NCI-H2029 (cell line): ENCODE results near the gene CBX6.

Experiments used
- DNase-seq: peaks from one replicate; lab custom pipeline; 2025; lab: John Stamatoyannopoulos, UW

The CBX6 gene

DNA sequence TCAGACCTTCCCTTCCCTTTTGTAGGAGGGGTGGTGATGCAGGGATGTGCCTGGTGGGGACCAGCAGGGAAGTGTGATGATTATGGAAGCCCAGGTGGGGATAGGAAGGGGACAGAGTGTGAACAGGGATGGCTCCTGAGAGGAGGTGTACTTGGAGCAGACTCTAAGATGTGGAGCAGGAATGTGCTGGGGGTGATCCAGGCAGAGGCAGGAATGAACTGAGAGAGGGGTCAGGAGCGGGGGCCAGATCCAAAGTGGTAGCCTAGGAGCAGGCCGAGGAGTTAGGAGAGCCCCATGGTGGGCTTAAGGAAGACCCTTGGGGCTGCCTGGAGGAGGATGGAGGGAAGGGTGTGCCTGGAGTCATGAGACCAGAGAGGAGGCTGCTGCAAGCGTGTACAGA lies 31.9 kb downstream of the CBX6 start:
- no peak for DNase-seq

DNA sequence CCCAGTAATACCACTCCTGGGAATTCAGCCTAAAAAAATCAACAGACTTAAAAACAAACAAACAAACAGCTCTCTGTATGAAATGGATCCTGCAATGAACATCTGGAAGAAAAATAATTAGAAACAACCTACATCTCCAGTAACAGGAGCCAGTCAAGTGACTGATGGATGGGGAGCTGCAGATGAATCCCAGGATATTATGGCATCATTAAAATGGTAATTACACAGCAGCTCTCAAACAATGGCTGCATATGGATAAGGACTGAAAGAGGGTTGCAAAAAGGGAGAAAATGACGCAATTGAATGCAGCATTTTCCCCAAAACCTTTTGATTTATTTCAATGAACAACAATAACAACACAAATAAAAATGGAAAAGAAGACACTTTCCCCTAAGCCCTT lies 32.3 kb downstream of the CBX6 start:
- no peak for DNase-seq

DNA sequence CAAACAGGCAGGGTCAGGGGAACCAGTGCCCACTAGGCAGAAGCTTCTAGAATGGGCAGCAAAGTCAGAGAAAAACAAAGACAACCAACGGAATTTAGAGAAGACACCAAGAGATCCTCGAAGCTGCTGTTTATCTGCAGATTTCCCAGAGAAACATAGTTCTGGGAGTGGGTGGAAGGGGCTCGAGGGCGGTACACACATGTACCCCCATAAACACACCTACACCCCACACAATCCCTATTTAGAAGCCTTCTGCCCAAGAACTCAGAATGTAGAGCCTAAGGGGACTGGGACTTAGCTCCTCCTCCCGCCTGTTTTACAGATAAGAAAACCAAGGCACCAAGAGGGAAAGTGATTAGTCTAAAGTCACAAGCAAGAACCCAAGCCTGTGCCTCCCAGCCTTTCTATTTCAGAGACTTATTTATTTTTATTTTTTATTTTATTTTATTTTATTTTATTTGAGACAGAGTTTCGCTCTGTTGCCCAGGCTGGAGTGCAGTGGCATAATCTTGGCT lies 34.5 kb downstream of the CBX6 start:
- DNase-seq, result no peak

DNA sequence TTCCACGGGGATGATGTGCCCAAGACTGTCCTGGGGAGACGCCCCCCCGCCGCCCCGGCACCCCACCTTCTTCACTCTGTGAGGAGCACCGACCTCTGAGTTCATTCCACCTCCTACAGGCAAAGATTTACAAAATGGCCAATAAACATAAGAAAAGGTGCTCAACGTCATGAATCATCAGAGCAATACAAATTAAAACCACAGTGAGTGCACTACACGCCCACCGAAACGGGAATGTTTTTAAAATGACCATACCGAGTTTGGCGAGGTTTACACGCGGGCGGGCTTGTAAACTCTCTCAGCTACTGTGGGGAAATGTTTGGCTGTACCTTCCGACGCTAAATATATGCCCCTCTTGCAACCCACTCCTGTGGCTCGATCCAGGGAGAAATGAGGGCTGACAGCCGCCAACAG lies 36.1 kb downstream of the CBX6 start:
- no peak for DNase-seq

DNA sequence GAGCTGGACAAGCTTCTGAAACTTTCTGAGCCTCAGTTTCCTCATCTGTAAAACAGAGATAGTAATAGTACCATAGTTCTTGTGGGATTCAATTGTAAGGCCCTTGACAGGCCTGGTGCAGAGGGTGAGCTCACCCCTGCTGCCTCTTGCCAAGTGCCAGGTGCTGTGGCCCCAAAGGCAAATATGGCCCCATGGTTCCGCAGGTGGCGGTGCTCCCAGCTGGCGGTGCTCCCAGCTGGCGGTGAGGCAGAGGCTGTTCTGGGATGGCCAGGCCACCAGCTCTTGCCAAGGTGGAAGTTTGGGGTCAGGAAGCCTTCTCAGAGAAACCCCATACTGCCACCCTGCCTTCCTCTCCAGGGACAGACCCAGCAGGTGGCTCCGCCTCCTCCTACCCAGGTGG lies 37.0 kb downstream of the CBX6 start:
- peak; percentile 20 for DNase-seq

DNA sequence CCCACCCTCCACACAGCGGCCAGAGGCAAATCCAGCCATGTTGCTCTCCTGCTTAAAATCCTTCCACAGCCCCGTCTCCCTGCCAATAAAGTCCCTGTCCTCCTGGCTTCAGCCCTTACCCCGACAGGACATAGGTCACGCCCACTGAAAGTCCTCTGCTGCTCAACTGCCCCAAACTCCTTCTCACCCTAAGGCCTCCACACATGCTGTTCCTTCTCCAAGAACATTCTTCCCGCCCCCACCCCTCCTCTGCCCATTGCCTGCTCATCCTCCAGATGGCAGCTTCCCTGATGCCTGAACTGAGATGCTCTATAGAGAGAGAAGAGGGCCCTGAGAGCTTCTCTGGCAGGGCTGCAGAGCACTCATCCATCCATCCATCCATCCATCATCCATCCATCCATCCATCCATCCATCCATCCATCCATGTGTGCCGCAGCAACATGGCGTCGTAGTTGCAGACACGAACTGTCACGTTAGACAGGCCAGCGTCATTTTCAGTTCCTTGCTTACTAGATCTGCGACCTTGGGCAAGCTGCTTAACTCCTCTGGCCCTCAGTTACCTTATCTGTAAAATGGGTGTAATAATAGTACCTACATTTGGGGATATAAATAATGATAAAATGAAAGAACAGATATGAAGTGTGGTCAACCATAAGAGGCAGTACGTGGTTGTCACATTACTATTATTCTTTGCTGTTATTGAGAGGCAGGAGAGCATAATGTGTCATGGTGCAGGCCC lies 37.6 kb downstream of the CBX6 start:
- DNase-seq, result no peak

DNA sequence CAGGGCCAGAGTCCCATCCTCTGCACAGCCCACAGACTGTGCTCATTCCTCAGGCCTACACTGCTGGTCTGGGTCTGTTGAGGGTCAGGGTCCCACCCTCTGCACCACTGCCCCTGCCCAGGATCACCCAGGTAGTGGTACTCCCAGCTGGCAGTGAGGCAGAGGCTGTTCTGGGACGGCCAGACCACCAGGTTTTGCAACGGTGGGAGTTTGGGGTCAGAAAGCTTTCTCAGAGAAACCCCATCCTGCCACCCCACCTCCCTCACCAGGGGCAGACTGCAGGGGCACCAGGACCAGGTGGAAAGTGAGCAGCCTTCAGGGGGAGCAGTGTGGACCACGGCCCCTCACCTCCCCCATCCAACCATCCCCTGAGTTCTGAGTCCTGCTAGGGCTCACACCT lies 39.0 kb downstream of the CBX6 start:
- DNase-seq, result no peak

DNA sequence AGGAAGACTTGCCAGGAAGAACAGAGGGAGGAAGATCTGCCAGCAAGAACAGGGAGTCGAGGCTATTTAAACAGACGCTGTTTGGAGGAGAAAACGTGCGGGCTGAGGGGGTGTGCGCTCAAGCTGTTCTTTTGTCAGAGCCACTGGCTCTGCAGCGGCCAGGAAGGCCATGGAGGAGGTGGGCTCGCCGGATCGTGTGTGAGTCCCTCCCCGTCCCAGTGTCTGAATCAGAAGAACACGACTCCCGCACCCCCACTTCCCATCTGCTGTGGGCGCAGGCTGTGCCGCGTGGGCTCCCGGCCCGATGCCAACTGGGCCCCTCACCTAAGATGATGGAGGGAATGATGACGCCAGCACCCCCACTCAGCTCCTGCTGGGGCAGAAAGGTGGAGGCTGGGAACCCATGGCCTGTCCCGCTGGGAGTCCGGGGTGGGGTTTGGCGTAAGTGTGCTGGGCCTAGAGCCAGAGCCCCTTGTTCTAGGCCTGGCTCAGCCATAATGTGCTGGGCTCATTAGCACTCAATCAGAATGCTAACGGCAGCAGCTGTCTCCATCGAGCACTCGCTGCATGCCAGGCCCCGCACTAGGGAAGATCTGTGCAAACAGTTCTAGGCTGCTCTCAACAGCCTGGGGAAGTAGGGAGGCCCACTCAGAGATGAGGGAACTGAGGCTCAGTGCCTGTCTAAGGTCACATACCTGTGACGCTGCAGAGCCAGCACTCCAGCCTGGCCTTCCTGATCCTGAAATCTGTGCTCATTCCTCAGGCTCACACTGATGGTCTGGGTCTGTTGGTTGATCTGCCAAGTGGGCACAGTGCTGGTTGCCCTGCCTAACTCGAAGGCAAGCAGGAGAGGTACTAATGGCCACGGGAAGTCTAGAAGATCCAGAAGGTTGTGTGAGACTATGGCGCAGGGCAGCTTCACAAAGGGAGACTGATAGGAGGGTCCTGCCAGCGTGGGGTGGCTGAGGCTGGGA lies 39.7 kb downstream of the CBX6 start:
- peak; percentile 34 for DNase-seq

DNA sequence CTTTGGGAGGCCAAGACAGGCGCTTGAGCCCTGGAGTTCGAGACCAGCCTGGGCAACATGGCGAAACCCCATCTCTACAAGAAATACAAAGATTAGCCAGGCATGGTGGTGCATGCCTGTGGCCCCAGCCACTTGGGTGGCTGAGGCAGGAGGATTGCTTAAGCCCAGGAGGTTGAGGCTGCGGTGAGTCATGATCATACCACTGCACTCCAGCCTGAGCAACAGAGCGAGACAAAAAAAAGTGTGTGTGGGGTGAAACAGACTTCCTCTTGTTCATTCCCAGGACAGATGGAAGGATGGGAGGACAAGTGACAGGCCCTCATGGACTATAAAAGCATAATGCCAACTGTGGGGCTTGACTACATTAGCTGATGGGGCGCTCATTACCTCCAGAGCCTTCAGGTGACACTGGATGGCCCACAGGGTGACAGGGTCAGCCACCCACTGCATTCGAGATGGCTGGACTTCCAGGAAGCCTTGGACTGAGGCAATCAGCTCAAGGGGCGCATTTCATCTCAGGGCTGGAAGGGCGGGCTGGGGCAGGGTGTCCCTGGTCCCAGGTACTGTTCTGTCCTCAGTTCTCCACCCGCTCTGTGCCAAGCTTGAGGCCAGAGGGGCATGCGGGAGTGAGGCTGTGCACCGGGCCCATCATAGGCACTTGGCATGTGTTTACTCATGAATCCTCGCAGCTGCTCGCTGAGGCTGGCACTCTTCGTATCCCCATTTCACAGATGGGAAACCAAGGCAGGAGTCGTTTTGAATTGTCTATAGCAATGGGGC lies 40.7 kb downstream of the CBX6 start:
- DNase-seq, result no peak

DNA sequence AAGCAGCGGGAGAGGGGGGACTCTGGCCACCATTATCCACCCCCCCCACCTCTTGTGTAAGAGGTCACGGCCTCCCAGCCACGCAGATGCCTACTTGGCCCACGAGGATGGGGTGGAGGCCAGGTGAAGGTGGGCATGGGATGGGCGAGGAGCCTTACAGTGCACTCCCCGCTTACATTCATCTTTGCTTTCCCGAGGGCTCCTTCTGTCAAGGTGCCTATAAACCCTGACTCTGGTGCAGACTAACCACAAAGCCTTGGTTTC lies 41.2 kb downstream of the CBX6 start:
- DNase-seq, result no peak

DNA sequence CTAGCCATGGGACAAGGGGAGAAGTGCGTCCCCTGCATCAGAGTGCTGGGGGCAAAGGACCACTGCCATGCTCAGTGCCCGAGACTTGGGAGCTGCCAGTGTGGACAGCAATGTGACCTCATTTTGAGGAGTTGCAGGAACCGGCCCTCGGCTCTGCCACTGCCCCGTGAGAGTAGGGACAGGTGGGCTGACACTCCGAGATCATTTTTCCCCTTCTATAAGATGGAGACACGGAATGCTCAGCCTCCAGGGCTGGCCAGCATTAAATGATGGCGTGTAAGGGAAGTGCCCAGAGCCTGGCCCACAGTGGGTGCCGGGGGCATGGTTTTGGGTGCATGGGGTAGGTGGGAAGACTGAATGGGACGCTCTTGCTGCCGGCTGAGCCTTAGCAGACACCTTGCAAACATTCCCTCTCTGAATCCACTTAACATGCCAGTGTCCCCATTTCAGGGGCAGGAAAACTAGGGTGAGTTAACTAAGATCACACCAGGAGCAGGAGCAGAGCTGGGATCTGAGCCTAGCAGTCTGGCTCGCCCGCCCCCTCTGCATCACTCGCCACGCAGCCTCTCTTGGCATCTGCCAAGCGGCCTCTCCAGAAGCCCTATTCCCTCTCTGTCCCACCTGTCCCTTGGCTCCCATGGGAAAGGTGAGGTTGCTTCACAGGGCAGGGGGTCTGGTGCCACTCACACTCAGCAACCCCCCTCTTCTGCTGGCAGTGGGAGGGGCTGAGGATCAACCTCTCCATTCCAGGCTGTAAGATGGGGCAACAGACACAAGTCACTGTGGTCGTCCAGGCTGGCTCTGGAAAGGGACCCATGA lies 41.8 kb downstream of the CBX6 start:
- DNase-seq, result no peak

DNA sequence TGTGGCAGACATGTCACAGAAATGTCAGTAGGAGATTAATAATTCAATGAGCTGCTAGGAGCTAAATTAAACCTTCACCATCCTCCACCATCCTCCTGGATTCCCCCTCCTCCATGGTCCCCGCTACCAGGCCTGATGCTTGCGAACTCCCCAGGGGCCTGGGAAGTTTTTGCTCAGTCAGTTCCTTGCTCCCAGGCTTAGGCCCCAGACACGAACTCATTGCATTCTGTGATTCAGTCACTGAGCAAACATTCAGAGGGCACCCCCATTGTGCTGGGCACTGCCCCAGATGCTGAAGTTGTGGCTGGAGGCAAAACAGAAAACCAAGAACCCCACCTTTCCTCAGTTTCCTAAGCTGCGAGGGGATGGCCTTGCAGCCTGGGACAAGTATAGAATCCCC lies 42.5 kb downstream of the CBX6 start:
- no peak for DNase-seq

DNA sequence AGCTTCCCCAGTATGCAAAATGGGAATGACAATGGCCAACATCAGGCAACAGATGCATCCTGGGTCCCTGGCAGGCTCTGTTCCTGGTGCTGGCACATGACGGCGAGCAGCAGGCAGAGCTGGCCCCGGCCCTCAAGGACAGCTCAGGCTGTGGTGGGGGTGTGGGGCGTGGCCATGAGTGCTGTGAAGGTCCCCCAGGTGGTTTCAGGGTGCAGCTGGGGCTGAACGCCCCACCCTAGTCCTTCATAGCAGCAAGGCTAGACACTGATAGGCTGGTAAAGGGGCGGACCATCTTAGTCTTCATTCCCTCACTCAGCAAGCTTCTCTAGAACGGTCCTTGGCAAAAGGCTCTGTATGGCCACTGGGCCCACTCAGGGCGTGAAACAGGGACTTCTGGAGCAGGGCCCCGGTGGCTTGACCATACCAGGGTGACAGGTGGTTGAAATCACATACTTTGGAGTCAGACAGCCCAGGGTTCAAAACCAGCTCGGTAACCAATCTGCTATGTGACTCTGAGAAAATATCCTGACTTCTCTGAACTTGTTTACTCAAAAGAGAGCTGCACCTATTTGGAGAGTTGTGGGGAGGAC lies 43.3 kb downstream of the CBX6 start:
- no peak for DNase-seq

DNA sequence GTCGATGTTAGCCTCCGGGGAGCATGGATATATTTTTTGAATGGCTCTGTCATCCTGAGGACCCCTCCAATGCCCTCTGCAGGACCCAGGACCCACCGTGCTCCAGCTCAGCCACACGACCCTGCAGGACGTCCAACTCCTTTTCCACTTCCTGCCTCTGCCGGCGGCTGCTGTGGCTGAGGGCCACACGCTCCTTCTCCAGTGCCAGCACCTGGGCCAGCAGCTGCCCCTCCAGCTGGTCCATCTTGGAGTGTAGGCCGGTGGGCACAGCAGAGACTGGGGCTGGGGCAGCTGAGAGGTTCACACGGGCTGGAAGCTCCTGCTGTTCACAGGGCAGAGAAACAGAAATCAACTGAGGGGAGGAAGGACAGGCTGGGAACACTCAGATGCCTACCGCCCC lies 43.8 kb downstream of the CBX6 start:
- DNase-seq, result no peak

DNA sequence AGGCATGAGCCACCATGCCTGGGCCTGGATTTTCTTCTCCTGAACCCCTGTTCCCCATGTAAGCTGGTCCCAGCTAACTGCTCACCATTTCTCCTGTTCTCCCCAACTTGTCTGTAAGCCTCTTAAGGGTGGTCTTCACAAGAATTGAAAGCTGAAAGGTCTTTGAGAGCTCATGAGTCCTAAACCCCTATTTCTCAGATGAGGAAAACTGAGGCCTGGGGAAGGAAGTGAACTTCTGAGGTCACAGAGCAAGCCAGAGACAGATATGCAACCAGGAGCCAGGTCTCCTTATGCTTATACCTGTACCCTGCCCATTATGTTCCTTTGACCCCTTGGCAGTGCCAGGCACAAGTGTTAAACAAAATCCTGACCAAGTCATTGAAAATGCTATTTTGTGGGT lies 44.5 kb downstream of the CBX6 start:
- DNase-seq, result no peak

DNA sequence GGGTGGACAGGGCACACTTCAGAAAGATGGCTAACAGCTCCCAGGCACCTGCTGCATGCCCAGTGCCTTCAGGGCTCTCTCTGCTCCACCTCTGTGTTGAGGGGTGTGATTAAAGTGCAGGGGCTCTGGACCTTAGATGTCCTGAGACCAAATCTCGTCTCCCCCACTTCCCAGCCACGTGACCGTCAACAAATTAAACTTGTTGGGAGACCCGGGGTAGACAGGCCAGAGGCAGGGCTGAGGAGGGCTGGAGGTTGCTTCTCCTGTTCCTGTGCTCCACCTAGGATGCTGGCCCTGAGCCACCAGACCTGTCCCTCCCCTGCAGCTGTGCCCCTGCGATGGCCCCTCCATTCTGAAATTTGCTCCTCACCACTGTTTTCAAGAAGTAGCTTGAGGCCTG lies 45.2 kb downstream of the CBX6 start:
- DNase-seq, result no peak

DNA sequence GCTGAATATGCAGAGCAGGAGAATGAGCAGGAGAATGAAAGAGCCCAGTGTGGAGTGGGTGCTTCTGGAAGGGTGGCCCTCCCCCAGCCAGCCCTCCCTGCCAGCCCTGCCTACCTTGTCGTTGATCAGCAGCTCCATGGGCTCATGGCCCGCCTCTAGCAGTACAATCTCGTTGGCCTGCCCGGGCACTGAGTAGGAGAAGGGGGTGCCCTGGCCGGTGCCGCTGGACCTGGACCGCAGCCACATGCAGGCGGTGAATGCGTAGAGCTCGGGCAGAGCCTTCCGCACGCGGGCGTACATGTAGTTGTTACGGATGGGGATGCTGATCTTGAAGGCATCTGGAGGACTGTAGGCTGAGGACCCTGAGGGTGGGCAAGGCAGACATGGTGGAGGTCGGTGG lies 45.6 kb downstream of the CBX6 start:
- no peak for DNase-seq

DNA sequence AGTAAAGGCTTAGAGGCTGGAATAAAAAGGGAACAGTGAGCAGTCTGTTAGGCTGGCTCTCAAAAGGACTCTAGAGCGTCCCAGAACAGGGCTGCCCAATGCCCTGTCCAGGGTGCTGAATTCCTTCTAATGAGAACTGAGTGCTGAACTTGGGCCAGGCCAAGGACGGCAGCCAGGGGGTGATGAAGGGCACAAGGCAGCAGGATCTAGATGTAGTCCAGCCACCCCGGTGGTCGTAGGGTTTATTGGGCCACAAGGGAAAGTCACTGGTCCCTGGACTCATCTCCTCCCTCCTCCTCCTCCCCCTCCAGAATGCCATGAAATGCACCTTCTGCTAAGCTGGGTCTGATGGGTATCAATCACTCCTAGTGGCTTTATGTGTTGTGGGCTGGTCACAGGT lies 47.4 kb downstream of the CBX6 start:
- no peak for DNase-seq

DNA sequence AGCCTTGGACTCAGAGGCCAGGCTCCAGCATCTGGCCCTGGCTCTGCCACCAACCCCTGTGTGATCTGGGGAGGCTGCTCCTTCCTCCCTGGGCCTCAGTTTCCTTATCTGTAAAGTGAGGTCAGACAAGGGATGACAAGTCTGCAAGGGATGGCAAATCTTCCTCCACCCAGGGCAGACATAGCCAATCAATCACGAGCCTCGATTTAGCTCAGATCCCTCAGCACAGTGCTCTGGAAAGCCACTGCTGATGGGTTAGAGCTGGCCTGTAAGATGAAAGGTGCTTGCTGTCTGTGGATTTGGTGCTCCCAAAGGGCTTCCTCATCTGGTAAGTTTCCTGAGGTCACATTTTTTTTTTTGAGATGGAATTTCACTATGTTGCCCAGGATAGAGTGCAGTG lies 48.4 kb downstream of the CBX6 start:
- DNase-seq, result no peak

DNA sequence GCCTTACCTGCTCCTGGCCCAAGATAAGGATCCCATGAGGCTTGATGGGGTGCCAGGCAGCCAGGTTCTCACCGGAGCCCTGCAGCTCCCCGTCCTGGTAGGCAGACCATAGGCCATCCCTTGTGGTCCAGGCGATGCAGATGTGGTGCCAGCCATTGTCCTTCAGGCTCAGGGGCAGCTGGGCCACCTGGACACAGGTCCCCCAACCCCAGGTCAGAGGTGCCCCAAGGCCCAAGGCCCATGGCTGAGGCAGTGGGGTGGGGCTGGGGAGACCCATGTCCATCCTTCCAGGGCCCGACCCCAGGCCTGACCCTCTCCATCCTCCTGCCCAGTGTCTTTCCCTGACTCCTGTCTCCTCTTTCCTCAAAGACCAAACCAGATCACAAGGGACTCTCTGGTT lies 48.9 kb downstream of the CBX6 start:
- DNase-seq, result no peak

DNA sequence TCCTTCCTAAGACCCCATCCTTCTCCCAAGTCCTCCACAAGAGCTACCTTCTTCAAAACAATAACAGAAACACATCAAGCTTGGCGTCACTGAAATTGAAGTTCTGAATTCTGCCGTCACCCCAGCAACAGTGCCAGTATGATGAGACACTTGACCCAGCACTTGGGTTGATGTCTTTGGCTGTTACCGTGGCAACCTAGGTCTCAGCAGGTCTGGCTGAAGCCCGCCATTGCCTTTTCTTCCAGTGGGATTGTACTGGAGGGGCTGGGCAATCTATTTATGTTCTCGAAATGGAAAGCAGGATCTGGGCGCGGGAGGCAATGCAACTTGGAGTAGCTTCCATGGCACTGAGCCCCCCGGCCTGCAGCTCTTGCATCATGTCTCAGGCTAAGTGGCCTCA lies 52.0 kb downstream of the CBX6 start:
- no peak for DNase-seq
